Neural cell (in vitro differentiated cells): Measurements from ENCODE around the gene TRUB1.

Experiments
- CTCF ChIP-seq: fragments of 450-650 bp; IDR thresholded peaks from 2 replicates; pipeline ENCODE4 v1.5.1; 2014; ENCODE audit warnings: antibody characterized with exemption, mild to moderate bottlenecking, moderate library complexity; ENCODE audit not compliant: poor library complexity, severe bottlenecking
- EP300 ChIP-seq: fragments of 450-650 bp; conservative IDR thresholded peaks from 2 replicates; pipeline ENCODE4 v1.6.1; 2014; ENCODE audit warnings: antibody characterized with exemption, mild to moderate bottlenecking, moderate library complexity; ENCODE audit not compliant: poor library complexity, severe bottlenecking
- EZH2 ChIP-seq: fragments of 200-600, 300-800 bp; shearing (Covaris generic), sonication (generic); IDR thresholded peaks from 2 replicates; pipeline ENCODE4 v1.6.1; 2014; ENCODE audit warnings: antibody characterized with exemption, low read length, borderline replicate concordance, mild to moderate bottlenecking; ENCODE audit not compliant: insufficient read depth, poor library complexity, severe bottlenecking
- POLR2AphosphoS5 ChIP-seq: IDR thresholded peaks from 2 replicates; pipeline ENCODE4 v1.6.1; 2012
- RAD21 ChIP-seq: fragments of 450-650 bp; conservative IDR thresholded peaks from 2 replicates; pipeline ENCODE4 v1.6.1; 2014; ENCODE audit warnings: antibody characterized with exemption, mild to moderate bottlenecking, moderate library complexity
- SMC3 ChIP-seq: fragments of 450-650 bp; conservative IDR thresholded peaks from 2 replicates; pipeline ENCODE4 v1.6.1; 2014; ENCODE audit warnings: antibody characterized with exemption, mild to moderate bottlenecking, moderate library complexity; ENCODE audit not compliant: poor library complexity
- TAF1 ChIP-seq: IDR thresholded peaks from 2 replicates; pipeline ENCODE4 v1.6.1; 2012; ENCODE audit warnings: low read depth

- TF ChIP-seq CTCF (no peak), EP300 (no peak), RAD21 (no peak), SMC3 (no peak), EZH2 (no peak), TAF1 (no peak), POLR2AphosphoS5 (no peak)
Observed at GRCh38 chr10:114963908-114964307, 25.9 kb downstream of the TRUB1 start.
